COLO829 (cell line): Measurements from ENCODE around the gene ZNF17.
A peak's percentile ranks its signal among the peaks of the same experiment; 100 is the strongest.
"Not testable (repeated sequence)": the region's sequence is repeated elsewhere in the genome, so short reads cannot be mapped to it uniquely, and the experiment has no call there.

Experiments
- DNase-seq: peaks from one replicate; pipeline ENCODE4 v3.0.0; 2012; ENCODE audit warnings: low spot score

ZNF17 gene

DNA sequence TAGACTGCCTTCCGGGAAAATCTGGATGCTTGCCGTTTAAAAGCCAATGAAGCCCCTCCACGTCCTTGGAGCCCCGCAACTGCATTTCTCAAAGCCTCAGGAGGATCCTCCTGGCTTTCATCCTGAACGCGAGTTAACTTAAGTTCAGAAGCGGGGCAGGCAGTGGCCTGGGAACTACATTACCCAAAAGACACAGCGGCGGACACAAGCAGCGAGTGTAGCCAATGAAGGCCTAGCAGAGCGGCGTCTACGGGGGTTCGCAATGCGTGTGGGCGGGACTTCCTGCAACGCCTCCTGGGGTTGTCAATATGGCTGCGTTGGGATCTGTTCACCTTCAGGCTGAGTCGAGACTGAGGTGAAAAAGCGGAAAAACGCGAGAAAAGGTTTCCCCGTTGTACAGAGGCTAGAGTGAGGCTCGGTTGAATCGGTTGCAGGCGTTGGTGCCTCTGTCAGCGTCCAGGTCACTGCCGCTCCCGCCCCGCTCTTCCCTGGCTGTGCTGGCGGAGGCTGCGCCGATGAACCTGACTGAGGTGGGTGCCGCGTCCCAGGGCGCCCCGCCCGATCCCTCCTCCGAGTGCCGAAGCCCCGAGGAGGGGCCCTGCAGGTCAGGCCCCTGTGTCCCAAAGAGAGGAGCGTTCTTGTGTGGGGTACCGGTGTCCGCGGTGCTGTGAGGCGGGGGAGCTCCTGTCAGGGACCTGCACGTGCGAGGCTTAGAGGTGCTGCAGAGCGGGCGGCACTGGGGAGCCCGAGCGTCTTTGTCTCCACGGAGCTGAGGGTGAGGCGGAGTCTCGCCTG lies at the start of gene ZNF17:
Gene ZNF17, plus strand, starts transcription at position 285 of the 795 bp plus-strand sequence. CDS start 2,455 bp downstream, outside the sequence.
- DNase-seq: peak; percentile 87

DNA sequence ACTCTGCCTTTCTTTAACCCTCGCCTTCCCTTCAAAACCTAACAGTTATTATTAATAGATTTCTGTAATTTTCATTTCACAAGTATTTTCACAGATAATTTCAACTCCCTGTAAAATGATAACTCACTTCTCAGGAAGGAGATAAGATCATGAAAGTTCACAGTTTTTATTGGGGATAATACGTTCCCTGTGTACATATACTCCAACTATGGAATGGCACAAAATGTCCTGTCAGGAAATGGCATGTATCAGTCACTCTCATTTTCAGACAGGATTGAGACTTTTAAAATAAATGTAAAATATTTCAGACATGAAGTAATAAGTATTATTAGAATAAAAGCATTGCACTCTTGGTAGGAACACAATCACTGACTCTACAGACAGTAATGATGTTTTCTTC lies 48.5 kb upstream of the ZNF17 start:
- DNase-seq: no peak

DNA sequence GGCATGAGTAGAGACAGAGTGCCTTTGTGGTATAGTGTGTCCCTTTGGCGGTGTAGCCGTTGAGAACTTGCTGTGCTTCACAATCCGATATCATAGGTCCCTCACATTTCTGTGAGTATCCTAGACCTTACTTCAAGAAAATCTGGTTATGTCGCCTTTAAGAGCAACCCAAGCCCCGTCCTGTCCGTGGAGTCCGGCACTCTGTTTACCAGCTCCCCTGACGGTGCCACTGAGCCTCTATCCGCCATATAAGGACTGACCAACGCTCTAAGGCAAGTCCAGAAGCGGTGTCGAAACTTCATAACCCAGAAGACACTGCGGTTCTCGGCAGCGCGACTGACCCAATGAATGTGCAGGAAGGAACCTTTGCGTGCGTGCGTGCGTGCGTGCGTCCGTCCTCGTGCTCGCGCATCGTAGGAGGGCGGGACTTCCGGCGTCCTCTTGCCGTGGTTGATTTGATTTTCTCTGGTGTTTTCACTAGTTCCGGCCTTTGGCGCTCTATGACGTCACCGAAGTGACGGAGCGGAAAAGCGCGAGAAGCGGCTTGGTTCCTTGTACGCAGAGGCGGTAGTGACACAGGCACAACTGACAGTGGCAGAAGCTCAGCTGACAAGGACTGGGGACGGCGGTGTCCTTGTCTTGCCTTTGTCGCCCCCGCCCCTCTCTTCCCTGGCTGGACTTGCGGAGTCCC lies 47.8 kb upstream of the ZNF17 start, which contains the start of the genes TRAPPC2B and ZNF547:
Gene TRAPPC2B, plus strand, starts transcription at position 555 of the 691 bp plus-strand sequence. CDS start 1,283 bp downstream, outside the sequence.
Gene ZNF547, plus strand, starts transcription at position 555 of the 691 bp plus-strand sequence. CDS start 5,005 bp downstream, outside the sequence.
- DNase-seq: peak; percentile 99

DNA sequence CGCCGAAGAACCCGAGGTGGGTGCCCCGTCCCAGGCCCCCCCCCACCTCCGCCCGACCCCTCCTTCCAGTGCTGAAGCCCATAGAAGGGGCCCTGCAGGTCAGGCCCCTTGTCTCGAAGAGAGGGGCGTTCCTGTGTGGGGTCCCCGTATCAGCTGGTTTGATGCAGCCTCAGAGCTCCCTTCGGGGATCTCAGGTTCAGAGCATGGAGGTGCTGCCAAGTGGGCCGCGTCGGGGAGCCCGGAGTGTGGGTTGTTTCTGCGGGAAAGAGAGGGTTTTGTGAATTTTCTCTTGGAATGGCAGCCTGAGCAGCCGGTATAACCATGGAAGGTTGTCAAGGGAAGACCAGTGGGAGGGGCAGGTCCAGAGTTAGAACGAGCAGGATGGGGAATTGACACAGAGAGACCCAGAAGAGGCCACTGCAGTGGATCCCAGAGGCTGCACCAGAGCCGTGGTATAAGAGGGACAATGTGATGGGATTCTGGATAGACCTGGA lies 47.2 kb upstream of the ZNF17 start:
- peak; percentile 22 for DNase-seq

DNA sequence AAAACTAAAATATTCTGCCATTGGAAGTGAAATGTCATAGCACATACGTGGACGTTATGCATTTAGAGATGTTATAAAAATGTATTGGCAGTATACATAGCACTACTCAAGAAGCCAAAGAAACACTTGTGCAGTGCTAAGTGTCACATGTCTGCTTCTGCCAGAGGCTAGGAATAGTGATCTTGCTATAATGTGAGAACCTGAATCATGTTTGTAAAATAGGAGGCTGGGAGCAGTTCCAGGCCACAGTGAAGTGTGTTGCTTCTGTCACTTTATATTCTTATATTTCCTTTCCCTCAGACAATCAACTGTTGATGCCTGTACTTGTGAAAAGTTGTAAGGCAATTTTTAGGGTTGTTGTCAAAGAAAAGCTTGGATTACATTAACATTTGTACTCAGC lies 44.2 kb upstream of the ZNF17 start:
- no peak for DNase-seq

DNA sequence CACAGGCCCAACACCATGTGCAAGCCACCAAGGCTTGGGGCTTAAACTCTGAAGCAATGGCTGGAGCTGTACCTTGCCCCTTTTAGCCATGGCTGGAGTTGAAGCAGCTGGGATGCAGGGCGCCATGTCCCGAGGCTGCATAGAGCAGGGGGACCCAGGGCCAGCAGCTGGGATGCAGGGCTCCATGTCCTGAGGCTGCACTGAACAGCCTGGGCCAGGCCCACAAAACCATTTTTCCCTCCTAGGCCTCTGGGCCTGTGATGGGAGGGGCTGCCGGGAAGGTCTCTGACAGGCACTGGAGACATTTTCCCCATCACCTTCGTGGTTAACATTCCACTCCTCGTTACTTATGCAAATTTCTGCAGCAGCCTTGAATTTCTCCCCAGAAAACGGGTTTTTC lies 36.8 kb upstream of the ZNF17 start:
- no peak for DNase-seq

DNA sequence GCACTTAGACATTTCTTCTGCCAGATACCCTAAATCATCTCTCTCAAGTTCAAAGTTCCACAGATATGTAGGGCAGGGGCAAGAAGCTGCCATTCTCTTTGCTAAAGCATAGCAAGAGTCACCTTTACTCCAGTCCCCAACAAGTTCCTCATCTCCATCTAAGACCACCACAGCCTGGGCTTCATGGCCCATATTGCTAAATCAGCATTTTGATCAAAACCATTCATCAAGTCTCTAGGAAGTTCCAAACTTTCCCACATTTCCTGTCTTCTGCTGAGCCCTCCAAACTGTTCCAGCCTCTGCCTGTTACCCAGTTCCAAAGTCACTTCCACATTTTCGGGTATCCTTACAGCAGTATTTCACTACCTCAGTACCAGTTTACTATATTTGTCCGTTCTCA lies 36.3 kb upstream of the ZNF17 start:
- DNase-seq: not testable (repeated sequence)

DNA sequence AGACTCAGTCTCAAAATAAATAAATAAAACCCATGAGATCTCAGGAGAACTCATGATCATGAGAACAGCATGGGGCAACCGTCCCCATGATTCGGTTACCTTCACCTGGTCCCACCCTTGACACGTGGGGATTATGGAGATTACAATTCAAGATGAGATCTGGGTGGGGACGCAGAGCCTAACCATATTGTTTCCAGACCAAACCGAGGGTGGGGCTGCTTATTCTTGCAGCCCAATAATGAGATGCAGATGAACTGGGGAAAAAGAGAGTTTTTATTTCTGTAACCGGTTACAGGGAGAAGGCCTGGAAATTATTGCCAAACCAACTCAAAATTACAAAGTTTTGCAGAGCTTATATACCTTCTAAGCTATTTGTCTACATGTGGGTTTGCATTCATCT lies 34.8 kb upstream of the ZNF17 start:
- DNase-seq: no peak

DNA sequence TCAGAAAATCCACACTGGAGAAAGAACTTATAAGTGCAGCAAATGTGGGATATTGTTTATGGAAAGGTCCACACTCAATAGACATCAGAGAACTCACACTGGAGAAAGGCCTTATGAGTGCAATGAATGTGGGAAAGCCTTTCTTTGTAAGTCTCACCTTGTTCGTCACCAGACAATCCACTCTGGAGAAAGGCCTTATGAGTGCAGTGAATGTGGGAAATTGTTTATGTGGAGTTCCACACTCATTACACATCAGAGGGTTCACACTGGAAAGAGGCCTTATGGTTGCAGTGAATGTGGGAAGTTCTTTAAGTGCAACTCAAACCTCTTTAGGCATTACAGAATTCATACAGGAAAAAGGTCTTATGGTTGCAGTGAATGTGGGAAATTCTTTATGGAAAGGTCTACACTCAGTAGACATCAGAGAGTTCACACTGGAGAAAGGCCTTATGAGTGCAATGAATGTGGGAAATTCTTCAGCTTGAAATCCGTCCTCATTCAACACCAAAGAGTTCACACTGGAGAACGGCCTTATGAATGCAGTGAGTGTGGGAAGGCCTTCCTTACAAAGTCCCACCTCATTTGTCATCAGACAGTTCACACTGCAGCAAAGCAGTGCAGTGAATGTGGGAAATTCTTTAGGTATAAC lies 33.3 kb upstream of the ZNF17 start:
- DNase-seq: no peak

DNA sequence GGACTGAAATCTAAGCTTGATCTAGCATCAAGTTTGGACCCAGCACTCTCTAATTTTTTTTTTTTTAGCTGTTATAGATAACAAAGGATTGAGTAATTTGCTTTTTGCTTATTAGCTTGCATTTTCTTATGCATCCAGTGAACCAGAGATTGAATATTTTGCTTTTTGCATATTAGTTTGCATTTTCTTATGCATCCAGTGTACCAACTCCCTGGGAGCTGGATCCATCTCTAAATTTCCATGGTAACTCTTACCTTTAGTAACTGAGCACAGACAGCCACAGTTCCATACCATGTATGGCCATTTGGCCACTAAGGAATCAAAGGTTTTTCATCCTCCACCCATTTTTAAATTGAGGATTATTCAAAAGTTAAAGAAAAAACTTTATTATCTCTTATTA lies 30.0 kb upstream of the ZNF17 start:
- no peak for DNase-seq

DNA sequence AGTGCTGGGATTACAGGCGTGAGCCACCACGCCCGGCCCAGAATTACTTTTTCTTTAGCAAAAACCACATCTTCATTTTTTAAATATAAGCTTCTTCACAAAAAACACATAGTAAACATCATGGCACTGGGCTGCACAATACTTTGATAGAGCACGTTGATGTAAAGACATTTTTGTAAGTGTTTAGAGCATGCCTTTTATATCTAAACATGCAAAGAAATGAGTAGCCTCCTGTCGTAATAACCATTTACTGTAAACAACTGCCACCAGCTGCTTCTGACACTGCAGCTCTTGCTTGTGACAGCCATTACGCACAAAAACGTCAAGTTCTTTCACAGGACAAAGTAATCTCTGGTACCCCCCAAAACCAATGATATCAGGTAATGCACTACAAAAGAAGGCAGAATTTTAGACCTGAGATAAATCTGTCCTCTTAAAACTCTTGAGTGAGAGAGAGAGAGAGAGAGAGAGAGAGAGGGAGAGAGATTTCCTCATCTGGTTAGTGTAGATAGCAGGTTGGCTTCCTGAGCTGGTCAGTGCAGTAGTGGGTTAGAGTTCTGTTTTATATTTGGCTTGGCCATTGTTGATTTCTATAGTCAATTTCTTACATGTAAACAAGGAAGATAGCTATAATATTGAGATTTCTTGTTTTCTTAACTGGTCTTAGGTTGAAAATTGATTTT lies 28.0 kb upstream of the ZNF17 start:
- no peak for DNase-seq

DNA sequence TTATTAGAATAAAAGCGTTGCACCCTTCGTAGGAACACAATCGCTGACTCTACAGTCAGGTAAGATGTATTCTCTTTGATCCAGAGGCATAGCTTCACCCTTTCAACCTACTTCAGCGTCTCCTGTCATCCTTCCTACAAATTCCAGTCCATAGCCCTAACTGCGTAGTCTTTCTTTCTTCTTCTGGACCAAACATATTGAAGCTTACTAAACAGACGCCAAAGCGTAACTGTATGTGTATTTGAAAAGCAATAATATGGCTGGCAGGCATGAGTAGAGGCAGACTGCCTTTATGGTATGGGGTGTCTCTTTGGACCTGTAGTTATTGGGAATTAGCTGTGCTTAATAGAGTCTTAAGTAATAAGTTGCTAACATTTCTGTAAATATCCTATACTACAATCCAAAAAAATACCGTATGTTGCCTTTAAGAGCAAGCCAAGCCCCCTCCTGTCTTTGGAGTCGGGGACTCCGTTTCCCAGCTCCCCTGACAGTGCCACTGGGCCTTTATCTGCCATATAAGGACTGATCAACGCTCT lies 21.7 kb upstream of the ZNF17 start:
- DNase-seq: no peak

DNA sequence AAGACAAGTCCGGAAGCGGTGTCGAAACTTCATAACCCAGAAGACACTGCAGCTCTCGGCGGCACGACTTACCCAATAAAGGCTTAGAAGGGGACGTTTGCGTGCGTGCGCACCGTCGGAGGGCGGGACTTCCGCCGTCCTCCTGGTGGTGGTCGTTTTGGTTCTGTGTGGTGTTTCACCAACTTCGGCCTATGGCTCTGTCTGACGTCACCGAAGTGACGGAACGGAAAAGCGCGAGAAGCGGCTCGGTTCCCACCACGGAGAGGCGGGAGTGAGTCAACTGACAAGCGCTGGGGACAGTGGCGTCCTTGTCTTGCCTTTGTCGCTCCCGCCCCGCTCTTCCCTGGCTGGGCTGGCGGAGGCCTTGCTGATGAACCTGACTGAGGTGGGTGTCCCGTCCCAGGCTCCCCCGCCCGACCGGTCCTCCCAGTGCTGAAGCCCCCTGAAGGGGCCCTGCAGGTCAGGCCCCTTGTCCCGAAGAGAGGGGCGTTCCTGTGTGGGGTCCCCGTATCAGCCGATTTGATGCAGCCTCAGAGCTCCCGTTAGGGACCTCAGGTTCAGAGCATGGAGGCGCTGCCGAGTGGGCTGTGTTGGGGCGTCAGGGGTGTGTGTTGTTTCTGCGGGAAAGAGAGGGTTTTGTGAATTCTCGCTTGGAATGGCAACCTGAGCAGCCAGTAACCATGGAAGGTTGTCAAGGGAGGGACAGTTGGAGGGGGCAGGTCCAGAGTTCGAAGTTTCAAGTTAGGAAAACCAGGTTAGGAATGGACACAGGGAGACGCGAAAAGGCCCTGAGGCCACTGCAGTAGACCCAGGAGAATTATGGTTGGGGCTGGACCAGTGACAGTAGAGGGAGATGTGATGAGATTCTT lies 21.0 kb upstream of the ZNF17 start, which contains the start of gene ZNF548:
Gene ZNF548, plus strand, starts transcription at position 125 of the 869 bp plus-strand sequence. Its CDS starts 246 bp downstream, at position 371.
- peak; percentile 98 for DNase-seq

DNA sequence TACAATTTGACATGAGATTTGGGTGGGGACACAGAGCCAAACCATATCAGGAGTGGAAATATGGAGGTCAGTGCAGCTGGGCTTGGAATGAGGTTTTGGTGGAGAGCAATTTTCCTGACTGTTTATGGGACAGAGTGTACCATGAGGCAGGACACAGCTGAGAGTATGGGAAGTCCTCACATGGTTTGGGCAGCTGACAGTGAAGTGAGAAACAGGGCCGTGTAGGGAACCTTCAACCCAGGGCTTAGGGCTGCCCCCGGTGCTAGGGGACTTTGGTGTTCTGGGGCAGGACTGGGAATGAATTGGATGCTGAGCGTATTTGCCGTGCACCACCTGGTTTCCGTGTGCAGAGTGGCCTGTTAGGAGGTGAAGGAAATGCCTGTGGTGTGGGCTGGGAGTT lies 15.3 kb upstream of the ZNF17 start:
- DNase-seq: no peak

DNA sequence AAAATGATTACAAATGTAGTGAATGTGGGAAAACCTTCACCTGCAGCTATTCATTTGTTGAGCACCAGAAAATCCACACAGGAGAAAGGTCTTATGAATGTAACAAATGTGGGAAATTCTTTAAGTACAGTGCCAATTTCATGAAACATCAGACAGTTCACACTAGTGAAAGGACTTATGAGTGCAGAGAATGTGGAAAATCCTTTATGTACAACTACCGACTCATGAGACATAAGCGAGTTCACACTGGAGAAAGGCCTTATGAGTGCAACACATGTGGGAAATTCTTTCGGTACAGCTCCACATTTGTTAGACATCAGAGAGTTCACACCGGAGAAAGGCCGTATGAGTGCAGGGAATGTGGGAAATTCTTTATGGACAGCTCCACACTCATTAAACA lies 12.1 kb upstream of the ZNF17 start:
- no peak for DNase-seq

DNA sequence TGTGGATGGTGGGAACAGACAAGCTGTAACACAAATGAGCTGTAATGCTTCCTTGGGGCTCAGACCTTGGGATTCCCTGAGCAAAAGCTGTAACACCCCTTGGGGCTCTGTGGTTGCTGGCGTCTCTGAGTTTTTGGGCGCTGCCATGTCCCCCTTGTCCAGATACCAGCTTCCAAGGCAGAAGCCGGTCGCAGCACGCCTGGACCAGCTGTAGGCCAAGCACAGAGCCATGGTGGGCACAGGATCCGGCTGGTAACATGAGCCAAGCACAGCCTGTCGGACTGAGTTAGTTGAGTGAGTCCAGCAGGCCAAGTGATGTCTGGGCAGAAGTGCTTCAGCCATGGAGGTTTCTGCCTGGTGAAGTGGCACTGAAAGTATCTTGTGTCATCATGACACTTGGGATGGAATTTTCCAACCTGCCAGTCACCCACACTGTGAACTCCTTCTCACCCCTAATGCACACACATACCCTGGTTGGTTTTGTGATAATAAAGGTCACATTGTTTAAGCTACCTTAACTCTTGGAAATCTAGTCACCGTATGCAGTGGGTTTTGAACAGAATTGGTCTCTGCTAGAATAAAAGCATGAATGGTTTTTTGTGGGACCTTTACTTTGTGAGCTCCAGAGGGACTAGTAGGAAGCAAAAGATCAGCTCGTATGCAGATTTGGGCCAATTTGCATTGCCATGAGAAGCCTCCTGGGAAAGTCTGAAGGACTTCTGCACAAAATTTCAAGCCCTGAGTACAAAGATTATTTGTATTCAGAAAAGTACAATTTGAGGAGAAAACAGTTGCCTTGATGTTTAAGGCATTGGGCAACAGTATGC lies 7.0 kb upstream of the ZNF17 start:
- no peak for DNase-seq

DNA sequence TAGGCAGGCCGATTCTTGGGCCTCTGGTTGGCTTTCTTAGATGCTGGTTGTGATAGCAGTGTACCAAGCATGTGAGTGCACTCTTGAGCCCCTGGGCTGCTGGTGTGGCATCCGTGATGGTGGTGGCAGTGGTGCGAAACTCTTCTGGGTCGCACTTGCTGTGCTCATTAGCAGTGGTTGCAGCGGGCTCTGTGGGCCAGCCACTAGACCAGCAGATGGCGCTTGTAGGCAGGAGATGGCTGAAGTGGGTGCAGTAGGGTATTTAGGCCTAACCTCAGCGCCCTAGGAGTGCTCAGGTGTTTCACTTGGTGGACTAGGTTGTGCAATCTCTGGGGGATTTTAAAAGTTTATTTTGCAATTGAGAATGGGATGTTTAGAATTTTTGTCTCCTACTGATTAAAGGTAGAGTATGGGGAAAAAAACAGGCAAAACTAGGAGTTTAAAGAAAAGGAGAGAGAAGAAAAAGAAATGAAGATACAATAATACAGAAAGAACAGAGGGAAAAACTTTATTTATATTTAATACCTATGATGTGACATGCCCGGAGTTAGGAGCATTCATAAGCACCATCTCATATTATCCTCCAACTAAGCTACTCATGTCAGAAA lies 4.3 kb upstream of the ZNF17 start:
- DNase-seq: peak; percentile 57

DNA sequence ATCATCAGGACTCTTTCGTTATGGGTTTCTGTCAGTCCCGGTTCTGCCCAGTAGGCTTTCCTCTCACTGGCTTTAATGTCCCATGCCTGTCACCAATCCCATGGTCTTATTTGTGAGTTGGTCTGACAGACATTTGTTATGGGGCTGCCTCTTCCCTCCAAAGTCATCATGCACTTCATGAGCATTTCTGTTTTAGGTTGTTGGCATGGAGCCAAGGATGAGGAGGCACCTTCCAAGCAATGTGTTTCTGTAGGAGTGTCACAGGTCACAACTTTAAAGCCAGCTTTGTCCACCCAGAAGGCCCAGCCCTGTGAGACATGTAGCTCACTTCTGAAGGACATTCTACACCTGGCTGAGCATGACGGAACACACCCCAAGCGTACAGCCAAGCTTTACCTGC lies 8.5 kb downstream of the ZNF17 start:
- DNase-seq: no peak

DNA sequence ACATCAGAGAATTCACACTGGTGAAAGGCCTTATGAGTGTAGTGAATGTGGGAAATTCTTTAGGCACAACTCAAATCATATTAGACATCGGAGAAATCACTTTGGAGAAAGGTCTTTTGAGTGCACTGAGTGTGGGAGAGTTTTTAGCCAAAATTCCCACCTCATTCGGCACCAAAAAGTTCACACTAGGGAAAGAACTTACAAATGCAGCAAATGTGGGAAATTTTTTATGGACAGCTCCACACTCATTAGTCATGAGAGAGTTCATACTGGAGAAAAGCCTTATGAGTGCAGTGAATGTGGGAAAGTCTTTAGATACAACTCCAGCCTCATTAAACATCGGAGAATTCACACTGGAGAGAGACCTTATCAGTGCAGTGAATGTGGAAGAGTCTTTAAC lies 10.1 kb downstream of the ZNF17 start:
- DNase-seq: no peak
